HCT116 (cell line): ENCODE data around the gene IMMP2L. TPM values are rescaled to one million over a fixed set of nuclear protein-coding genes. Genes with fewer than 3 reads are reported as not detected.

ENCODE experiments used
- ATAC-seq: fragments of 200-7000 bp; cut with Tn5 transposase; 2 replicates; pipeline ENCODE4 v1.9.1; 2020; ENCODE audit warnings: mild to moderate bottlenecking, moderate library complexity
- BruUV-seq: library from RNA; stranded (reverse); fragments of 400-500 nt; replicated peaks from 2 replicates; lab custom pipeline; 2021; lab: Mats Ljungman, UMichigan
- CTCF ChIA-PET: fragments of 300-600 bp; sonication (Branson Sonifier 250); formaldehyde crosslinking; loops from one replicate; lab custom pipeline; 2021; ENCODE audit warnings: antibody characterized with exemption; lab: Charles Lee
- POLR2A ChIA-PET: fragments of 300-600, 350-600 bp; sonication (Branson Sonifier 250); formaldehyde crosslinking; loops from one replicate; lab custom pipeline; 2021; ENCODE audit warnings: antibody characterized with exemption; lab: Charles Lee
- RAD21 ChIA-PET, 2 experiments: fragments of 300-600 bp; sonication (Branson Sonifier 250); formaldehyde crosslinking; loops; one replicate each; lab custom pipeline; 2023; ENCODE audit warnings: low total read pairs in 2 of 2; ENCODE audit not compliant: uncharacterized antibody in 2 of 2, unreplicated experiment in 2 of 2, low non-redundant PET in 1 of 2; lab: Charles Lee
- DNase-seq: peaks from one replicate; pipeline ENCODE4 v3.0.0-alpha.2; 2010; ENCODE audit warnings: low read depth, low spot score
- H2AFZ ChIP-seq: fragments of 200-600 bp; shearing (Covaris generic), sonication (generic); 2 replicates; pipeline ENCODE4 v1.6.1; 2017; ENCODE audit warnings: low read depth, mixed run types, mixed read lengths, antibody characterized with exemption, low read length; ENCODE audit not compliant: poor library complexity, severe bottlenecking
- H3K27ac ChIP-seq: 2 replicates; pipeline ENCODE4 v1.5.1; 2012; ENCODE audit warnings: low read depth, low read length
- H3K27me3 ChIP-seq: fragments of 200-600 bp; sonication (generic); 2 replicates; pipeline ENCODE4 v1.6.1; 2016; ENCODE audit warnings: mixed run types, low read length, mixed read lengths; ENCODE audit not compliant: insufficient read depth
- H3K36me3 ChIP-seq, 2 experiments: fragments of 200-500 bp in 1 of 2; fragments of 200-600 bp in 1 of 2; sonication (Bioruptor generic) in 1 of 2; sonication (generic) in 1 of 2; 2 replicates each; pipeline versions ENCODE4 v1.5.1 to v1.6.1; 2014 to 2016; ENCODE audit warnings: low read length in 2 of 2, inconsistent platforms in 1 of 2, mixed read lengths in 1 of 2, mixed run types in 1 of 2; ENCODE audit not compliant: insufficient read depth in 2 of 2, control insufficient read depth in 1 of 2
- H3K4me1 ChIP-seq, 2 experiments: fragments of 200-600 bp in 1 of 2; sonication (generic) in 1 of 2; 2 replicates each; pipeline versions ENCODE4 v1.5.1 to v1.6.1; 2012 to 2017; ENCODE audit warnings: low read length in 2 of 2, inconsistent platforms in 1 of 2, mild to moderate bottlenecking in 1 of 2, mixed read lengths in 1 of 2, mixed run types in 1 of 2, moderate library complexity in 1 of 2; ENCODE audit not compliant: insufficient read depth in 2 of 2, control insufficient read depth in 1 of 2
- H3K4me2 ChIP-seq: fragments of 200-600 bp; sonication (generic); 2 replicates; pipeline ENCODE4 v1.6.1; 2017; ENCODE audit warnings: mixed run types, low read length, mixed read lengths
- H3K4me3 ChIP-seq, 2 experiments: fragments of 200-600 bp in 1 of 2; sonication (generic) in 1 of 2; replicated peaks in 1 of 2; 2 replicates each; pipeline ENCODE4 v1.5.1; 2011 to 2016; ENCODE audit warnings: low read length in 2 of 2, control low read depth in 1 of 2, low read depth in 1 of 2, mild to moderate bottlenecking in 1 of 2, mixed read lengths in 1 of 2, mixed run types in 1 of 2
- H3K79me2 ChIP-seq: fragments of 200-600 bp; sonication (generic); 2 replicates; pipeline ENCODE4 v1.6.1; 2017; ENCODE audit warnings: mild to moderate bottlenecking, mixed run types, low read length, moderate library complexity, mixed read lengths; ENCODE audit not compliant: insufficient read depth
- H3K9ac ChIP-seq: fragments of 200-600 bp; sonication (generic); 2 replicates; pipeline ENCODE4 v1.6.1; 2016; ENCODE audit warnings: low read length, mixed read lengths
- H3K9me2 ChIP-seq: fragments of 200-600 bp; sonication (generic), shearing (Covaris generic); 2 replicates; pipeline ENCODE4 v1.6.1; 2017; ENCODE audit warnings: mixed run types, mild to moderate bottlenecking, moderate library complexity; ENCODE audit not compliant: insufficient read depth
- H3K9me3 ChIP-seq, 2 experiments: fragments of 200-500 bp in 1 of 2; fragments of 200-600 bp in 1 of 2; sonication (Bioruptor generic) in 1 of 2; sonication (generic) in 1 of 2; 2 replicates each; pipeline ENCODE4 v1.6.1; 2014 to 2017; ENCODE audit warnings: low read length in 2 of 2, mixed read lengths in 2 of 2, inconsistent platforms in 1 of 2, low read depth in 1 of 2, mild to moderate bottlenecking in 1 of 2, mixed run types in 1 of 2, moderate library complexity in 1 of 2; ENCODE audit not compliant: control insufficient read depth in 1 of 2, insufficient read depth in 1 of 2
- H4K20me1 ChIP-seq: fragments of 200-600 bp; sonication (generic), shearing (Covaris generic); 2 replicates; pipeline ENCODE4 v1.6.1; 2017; ENCODE audit warnings: mixed run types, mild to moderate bottlenecking, moderate library complexity; ENCODE audit not compliant: insufficient read depth
- CEBPB ChIP-seq: IDR thresholded peaks from 2 replicates; pipeline ENCODE4 v1.6.1; 2012; ENCODE audit warnings: low read depth
- CTCF ChIP-seq, 3 experiments: fragments of 200-600 bp in 1 of 3; sonication (generic) in 1 of 3; IDR thresholded peaks in 2 of 3; conservative IDR thresholded peaks in 1 of 3; 2 replicates each; pipeline ENCODE4 v1.5.1; 2012 to 2017; ENCODE audit warnings: low read depth in 2 of 3, low read length in 2 of 3, antibody characterized with exemption in 1 of 3, borderline replicate concordance in 1 of 3, control low read depth in 1 of 3, mild to moderate bottlenecking in 1 of 3, mixed read lengths in 1 of 3, mixed run types in 1 of 3, moderate library complexity in 1 of 3; ENCODE audit not compliant: insufficient read depth in 1 of 3
- EGR1 ChIP-seq: IDR thresholded peaks from 2 replicates; pipeline ENCODE4 v1.6.1; 2012; ENCODE audit warnings: low read depth
- POLR2AphosphoS5 ChIP-seq: IDR thresholded peaks from 2 replicates; pipeline ENCODE4 v1.6.1; 2011; ENCODE audit warnings: mild to moderate bottlenecking, low read depth, low read length, moderate library complexity
- SIN3A ChIP-seq: IDR thresholded peaks from 2 replicates; pipeline ENCODE4 v1.6.1; 2012; ENCODE audit warnings: low read depth
- SP1 ChIP-seq: IDR thresholded peaks from 2 replicates; pipeline ENCODE4 v1.6.1; 2012; ENCODE audit warnings: low read depth
- TCF7L2 ChIP-seq: IDR thresholded peaks from 2 replicates; pipeline ENCODE4 v1.7.0; 2011; ENCODE audit warnings: borderline replicate concordance, inconsistent platforms; ENCODE audit not compliant: insufficient read depth, insufficient read length; ENCODE audit errors: extremely low read depth
- intact Hi-C: fragments of 100-400 bp; cut with micrococcal nuclease; formaldehyde crosslinking; loops from 2 replicates; pipeline ENCODE4 v1.10.0; 2022
- total RNA-seq: library from RNA; stranded (reverse); gene quantifications from one replicate; pipeline ENCODE4 v1.2.1, GENCODE V29; 2021; ENCODE audit not compliant: unreplicated experiment

IMMP2L gene
- total RNA-seq, 1 experiment from 2014 or later = 21.1 TPM

- ChIA-PET RAD21 (no interaction called here), CTCF (no interaction called here), POLR2A (no interaction called here)
- Histone ChIP-seq H2AFZ (no peak overlapping the region), H3K27ac (no peak overlapping the region), H3K9me3 (no peaks in the 10 kb centered on the region), H3K4me3 (no peak overlapping the region), H3K9me2 (no peaks in the 10 kb centered on the region), H3K27me3 (no peaks in the 10 kb centered on the region), H4K20me1 (no peaks in the 10 kb centered on the region), H3K79me2 (no peaks in the 10 kb centered on the region), H3K4me1 (peaks cover 3 to 8% of the 10 kb centered on the region in 2 experiments; a peak in 3 of 4 replicates), H3K36me3 (no peaks in the 10 kb centered on the region), H3K4me2 (peak overlapping the region; percentile 12; the same call in 1 of the 2 replicates), H3K9ac (no peak overlapping the region)
- TF ChIP-seq SIN3A (no peak), POLR2AphosphoS5 (no peak), CEBPB (no peak), CTCF (IDR thresholded peaks at IDR 0.05 in 2 of 3, conservative IDR thresholded peaks at IDR 0.05 in 1 of 3; ENCODE audit: borderline replicate concordance in 1 of 3, insufficient read depth in 1 of 3, low read depth in 2 of 3, low read length in 2 of 3) (no peak), TCF7L2 (no peak)
- no TSS peak for BruUV-seq
- ATAC-seq (no peak), DNase-seq (no peak)
- intact Hi-C loops = no loop called here
These were observed 204.6 kb downstream of the IMMP2L start for GRCh38 chr7:111357691-111358090.

- DNase-seq (no peak), ATAC-seq (no peak)
- no peak overlapping the region for H3K9ac ChIP-seq
- no peaks in the 10 kb centered on the region for H3K9me2 ChIP-seq
- no peak overlapping the region for H3K4me2 ChIP-seq
- POLR2A ChIA-PET = no interaction called here
- no peaks in the 10 kb centered on the region for H3K79me2 ChIP-seq
- H3K4me1 ChIP-seq = peaks cover 0 to 5% of the 10 kb centered on the region in 2 experiments; a peak in 2 of 4 replicates
- CTCF ChIA-PET = no interaction called here
- intact Hi-C loops = no loop called here
- BruUV-seq = no TSS peak
- no peak overlapping the region for H3K27ac ChIP-seq
- no peaks in the 10 kb centered on the region for H3K36me3 ChIP-seq
- no peak overlapping the region for H3K4me3 ChIP-seq
- no peaks in the 10 kb centered on the region for H3K9me3 ChIP-seq
- no peaks in the 10 kb centered on the region for H3K27me3 ChIP-seq
- no peak for TF ChIP-seq SP1
- no peak for TF ChIP-seq EGR1
- TF ChIP-seq TCF7L2 = no peak
- TF ChIP-seq CEBPB = no peak
- no peak for TF ChIP-seq SIN3A
- no peaks in the 10 kb centered on the region for H4K20me1 ChIP-seq
- RAD21 ChIA-PET = no interaction called here
- H2AFZ ChIP-seq = no peak overlapping the region
These were observed 205.4 kb downstream of the IMMP2L start for GRCh38 chr7:111356941-111357340.
